Natural killer cell (primary cell): ENCODE results near the gene CDC27. TPM values are rescaled to one million over a fixed set of nuclear protein-coding genes. Genes with fewer than 3 reads are reported as not detected.

Source experiments
- ATAC-seq, 3 donors: fragments of 150-1000 bp in 2 of 3; fragments of 200-7000 bp in 1 of 3; cut with Tn5 transposase; 1 replicate in 1 of 3; 2 replicates in 2 of 3; pipeline ENCODE4 v1.10.0; 2021; ENCODE audit warnings: mild to moderate bottlenecking in 2 of 3, moderate library complexity in 2 of 3
- DNase-seq, 2 donors: peaks; one replicate each; pipeline versions ENCODE4 v3.0.0 to v3.0.0-alpha.2; 2013 to 2021; ENCODE audit warnings: mixed read lengths in 1 of 2
- H3K27ac ChIP-seq: one replicate; pipeline ENCODE4 v1.5.1; 2013; ENCODE audit warnings: mild to moderate bottlenecking, low read length
- H3K27me3 ChIP-seq: one replicate; pipeline ENCODE4 v1.6.1; 2013; ENCODE audit warnings: low read length; ENCODE audit not compliant: control insufficient read depth, insufficient read depth
- H3K36me3 ChIP-seq: one replicate; pipeline ENCODE4 v1.6.1; 2013; ENCODE audit warnings: low read length; ENCODE audit not compliant: control insufficient read depth, insufficient read depth
- H3K4me1 ChIP-seq: one replicate; pipeline ENCODE4 v1.6.1; 2013; ENCODE audit warnings: low read length; ENCODE audit not compliant: control insufficient read depth, insufficient read depth
- H3K4me3 ChIP-seq: one replicate; pipeline ENCODE4 v1.5.1; 2013; ENCODE audit warnings: low read length
- H3K9me3 ChIP-seq: one replicate; pipeline ENCODE4 v1.6.1; 2013; ENCODE audit warnings: low read length; ENCODE audit not compliant: control insufficient read depth, insufficient read depth
- H3K27ac Mint-ChIP-seq, 2 donors: one replicate each; pipeline ENCODE4 v1.8.0; 2022; ENCODE audit warnings: mild to moderate bottlenecking in 2 of 2, mixed read lengths in 2 of 2, moderate library complexity in 1 of 2
- H3K27me3 Mint-ChIP-seq, 2 donors: one replicate each; pipeline ENCODE4 v1.8.0; 2022; ENCODE audit warnings: low read depth in 2 of 2, mixed read lengths in 2 of 2
- H3K36me3 Mint-ChIP-seq: one replicate; pipeline ENCODE4 v1.8.0; 2022; ENCODE audit warnings: mixed read lengths
- H3K4me1 Mint-ChIP-seq, 2 donors: one replicate each; pipeline ENCODE4 v1.8.0; 2022; ENCODE audit warnings: mixed read lengths in 2 of 2
- H3K4me3 Mint-ChIP-seq: one replicate; pipeline ENCODE4 v1.8.0; 2022; ENCODE audit warnings: mild to moderate bottlenecking, moderate library complexity, mixed read lengths
- H3K9me3 Mint-ChIP-seq, 2 donors: one replicate each; pipeline ENCODE4 v1.8.0; 2022; ENCODE audit warnings: mixed read lengths in 2 of 2
- CTCF ChIP-seq: fragments of 200-600 bp; IDR thresholded peaks from one replicate; pipeline ENCODE4 v1.8.0; 2022; ENCODE audit warnings: antibody characterized with exemption
- WGBS: methylation state at CpG from one replicate; pipeline ENCODE4 v1.1.7; 2013; ENCODE audit warnings: missing lambda C conversion rate; ENCODE audit not compliant: insufficient coverage; 5-methylcytosine and 5-hydroxymethylcytosine counted together
- intact Hi-C: fragments of 100-400 bp; cut with micrococcal nuclease; formaldehyde crosslinking; loops from one replicate; pipeline ENCODE4 v1.14.2; 2022
- total RNA-seq, 4 donors: library from RNA; stranded (reverse); fragments of 120-200 nt in 1 of 4; gene quantifications; one replicate each; pipeline versions ENCODE4 v1.2.3 to v1.2.4, GENCODE V29; 2013 to 2022

The CDC27 gene
- total RNA-seq, 3 donors from 2014 or later (not counting 1 experiment from before 2014, with no cell fraction given): 77.3 to 87.3 (median 78.8) TPM

GRCh38 chr17:47099451-47099986 lies 89.6 kb downstream of the CDC27 start:
- DNase-seq: no peak
- peaks cover 12 to 21% of the 10 kb centered on the region in 2 donors for H3K4me1 Mint-ChIP-seq
- H3K27me3 Mint-ChIP-seq: no peaks in the 10 kb centered on the region

GRCh38 chr17:47096343-47096742 lies 92.8 kb downstream of the CDC27 start:
- no peaks in the 10 kb centered on the region for H3K9me3 ChIP-seq
- intact Hi-C loops: no loop called here
- ATAC-seq (no peak), DNase-seq (no peak)
- Mint-ChIP-seq H3K9me3 (no peaks in the 10 kb centered on the region), H3K27me3 (no peaks in the 10 kb centered on the region), H3K36me3 (no peaks in the 10 kb centered on the region), H3K4me1 (peaks cover 26 to 29% of the 10 kb centered on the region in 2 donors), H3K4me3 (no peak overlapping the region), H3K27ac (no peak overlapping the region)
- H3K27me3 ChIP-seq: no peaks in the 10 kb centered on the region
- H3K27ac ChIP-seq: no peak overlapping the region
- H3K4me1 ChIP-seq: peaks cover 19% of the 10 kb centered on the region
- no peak for TF ChIP-seq CTCF
- WGBS: 86% methylated on average over 2 of the region's 3 CpGs
- H3K4me3 ChIP-seq: no peak overlapping the region
- no peaks in the 10 kb centered on the region for H3K36me3 ChIP-seq

More at GRCh38 chr17:47099451-47099986, 89.6 kb downstream of the CDC27 start:
- no peak for TF ChIP-seq CTCF
- no peaks in the 10 kb centered on the region for H3K36me3 Mint-ChIP-seq
- peak overlapping the region; percentile 90 for H3K4me3 Mint-ChIP-seq
- 5% methylated on average over 20 of the region's 22 CpGs for WGBS
- no peaks in the 10 kb centered on the region for H3K27me3 ChIP-seq
- no peak overlapping the region for H3K27ac ChIP-seq
- intact Hi-C loops: no loop called here
- no peaks in the 10 kb centered on the region for H3K9me3 ChIP-seq
- H3K27ac Mint-ChIP-seq: peak overlapping the region; percentile 90 to 92
- H3K9me3 Mint-ChIP-seq: no peaks in the 10 kb centered on the region
- peaks cover 19% of the 10 kb centered on the region for H3K4me1 ChIP-seq
- no peaks in the 10 kb centered on the region for H3K36me3 ChIP-seq
- H3K4me3 ChIP-seq: peak overlapping the region; percentile 50
- ATAC-seq: peak; percentile 4 to 14 (median 12)

- no peaks in the 10 kb centered on the region for H3K9me3 Mint-ChIP-seq
- ATAC-seq: no peak
- peaks cover 14% of the 10 kb centered on the region for H3K4me1 ChIP-seq
- no peak overlapping the region for H3K27ac ChIP-seq
- 92% methylated on average over 2 of the region's 4 CpGs for WGBS
- no peak overlapping the region for H3K4me3 ChIP-seq
- intact Hi-C loops: no loop called here
- H3K4me1 Mint-ChIP-seq: peaks cover 25 to 35% of the 10 kb centered on the region in 2 donors
- no peaks in the 10 kb centered on the region for H3K27me3 ChIP-seq
- H3K36me3 Mint-ChIP-seq: no peaks in the 10 kb centered on the region
- DNase-seq: no peak
- H3K27ac Mint-ChIP-seq: no peak overlapping the region
- no peak overlapping the region for H3K4me3 Mint-ChIP-seq
- H3K27me3 Mint-ChIP-seq: no peaks in the 10 kb centered on the region
- no peaks in the 10 kb centered on the region for H3K9me3 ChIP-seq
- no peaks in the 10 kb centered on the region for H3K36me3 ChIP-seq
- no peak for TF ChIP-seq CTCF
Observed at GRCh38 chr17:47095268-47095667, 93.8 kb downstream of the CDC27 start.

- DNase-seq: no peak
- Mint-ChIP-seq H3K4me1 (peaks cover 20 to 42% of the 10 kb centered on the region in 2 donors), H3K9me3 (no peaks in the 10 kb centered on the region), H3K4me3 (no peak overlapping the region), H3K36me3 (no peaks in the 10 kb centered on the region), H3K27ac (peak overlapping the region in 1 of 2 donors; percentile 9), H3K27me3 (no peaks in the 10 kb centered on the region)
- no peak for TF ChIP-seq CTCF
- Histone ChIP-seq H3K36me3 (no peaks in the 10 kb centered on the region), H3K4me1 (no peaks in the 10 kb centered on the region), H3K27ac (no peak overlapping the region), H3K4me3 (no peak overlapping the region), H3K9me3 (no peaks in the 10 kb centered on the region), H3K27me3 (no peaks in the 10 kb centered on the region)
- 96% methylated on average over 3 of the region's 3 CpGs for WGBS
- ATAC-seq: no peak
- intact Hi-C loops: no loop called here
Observed at GRCh38 chr17:47087093-47087492, 102.0 kb downstream of the CDC27 start.
